Measurements from ENCODE around the gene MYO1B. TPM values are rescaled to one million over a fixed set of nuclear protein-coding genes. Genes with fewer than 3 reads are reported as not detected.

Gene MYO1B
- total RNA-seq, 1 donor from 2014 or later = 157 TPM

DNA sequence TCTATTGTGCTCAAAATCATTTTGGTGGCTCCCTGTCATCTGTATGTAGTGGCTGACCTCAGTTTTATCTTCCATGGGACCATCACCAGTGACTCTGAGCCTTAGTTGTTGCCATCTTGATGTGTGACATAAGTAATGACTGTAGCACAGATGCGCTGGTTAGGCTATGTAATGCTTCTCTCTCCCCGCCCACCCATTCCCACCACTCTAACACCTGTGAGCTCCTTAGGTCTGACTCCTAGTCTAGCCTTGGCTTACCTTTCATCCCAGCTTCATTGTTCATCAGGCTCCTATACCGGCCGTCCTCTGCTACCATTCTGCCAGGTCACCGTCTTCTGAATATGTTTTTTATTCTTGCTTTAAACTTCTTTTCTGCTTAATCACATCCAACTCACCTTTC, 17.2 kb downstream of the MYO1B start:
- Mint-ChIP-seq H3K4me1 (ENCODE audit: low read depth) (peaks cover 34% of the 10 kb centered on the region), H3K4me3 (ENCODE audit: low read depth) (no peak overlapping the region), H3K9me3 (ENCODE audit: low read depth) (no peaks in the 10 kb centered on the region), H3K27me3 (no peaks in the 10 kb centered on the region), H3K27ac (peak overlapping the region; percentile 18), H3K36me3 (ENCODE audit: insufficient read depth) (no peaks in the 10 kb centered on the region)
- TF ChIP-seq, protein P1, sequence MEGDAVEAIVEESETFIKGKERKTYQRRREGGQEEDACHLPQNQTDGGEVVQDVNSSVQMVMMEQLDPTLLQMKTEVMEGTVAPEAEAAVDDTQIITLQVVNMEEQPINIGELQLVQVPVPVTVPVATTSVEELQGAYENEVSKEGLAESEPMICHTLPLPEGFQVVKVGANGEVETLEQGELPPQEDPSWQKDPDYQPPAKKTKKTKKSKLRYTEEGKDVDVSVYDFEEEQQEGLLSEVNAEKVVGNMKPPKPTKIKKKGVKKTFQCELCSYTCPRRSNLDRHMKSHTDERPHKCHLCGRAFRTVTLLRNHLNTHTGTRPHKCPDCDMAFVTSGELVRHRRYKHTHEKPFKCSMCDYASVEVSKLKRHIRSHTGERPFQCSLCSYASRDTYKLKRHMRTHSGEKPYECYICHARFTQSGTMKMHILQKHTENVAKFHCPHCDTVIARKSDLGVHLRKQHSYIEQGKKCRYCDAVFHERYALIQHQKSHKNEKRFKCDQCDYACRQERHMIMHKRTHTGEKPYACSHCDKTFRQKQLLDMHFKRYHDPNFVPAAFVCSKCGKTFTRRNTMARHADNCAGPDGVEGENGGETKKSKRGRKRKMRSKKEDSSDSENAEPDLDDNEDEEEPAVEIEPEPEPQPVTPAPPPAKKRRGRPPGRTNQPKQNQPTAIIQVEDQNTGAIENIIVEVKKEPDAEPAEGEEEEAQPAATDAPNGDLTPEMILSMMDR (IDR thresholded peaks at IDR 0.05; ENCODE audit: unreplicated experiment) = no peak
- no peak for DNase-seq (ENCODE audit: low spot score, unreplicated experiment)

DNA sequence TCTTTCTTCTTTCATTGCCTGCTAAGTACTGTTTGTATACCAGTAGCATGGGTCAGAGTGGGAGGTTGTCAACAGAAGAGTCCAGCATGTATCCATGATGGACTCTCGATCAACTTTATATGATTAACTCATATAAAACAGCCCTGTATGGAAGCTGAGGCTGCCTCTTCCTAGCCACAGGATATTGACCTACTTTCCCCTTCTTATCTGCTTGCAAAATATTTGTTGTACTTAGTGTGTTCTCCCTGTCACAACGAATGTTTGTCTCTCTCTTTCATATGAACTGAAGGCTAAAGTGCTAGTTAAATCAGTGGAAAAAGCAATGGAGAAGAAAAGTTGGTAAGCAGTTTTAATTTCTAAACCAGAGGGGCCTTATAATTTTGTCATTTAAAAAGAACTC, 17.8 kb downstream of the MYO1B start:
- H3K4me1 Mint-ChIP-seq (ENCODE audit: low read depth) = peaks cover 36% of the 10 kb centered on the region
- no peak overlapping the region for H3K4me3 Mint-ChIP-seq (ENCODE audit: low read depth)
- no peak for DNase-seq (ENCODE audit: low spot score, unreplicated experiment)
- TF ChIP-seq, protein P1 (IDR thresholded peaks at IDR 0.05; ENCODE audit: unreplicated experiment) = no peak
- no peaks in the 10 kb centered on the region for H3K27me3 Mint-ChIP-seq
- no peaks in the 10 kb centered on the region for H3K9me3 Mint-ChIP-seq (ENCODE audit: low read depth)
- H3K27ac Mint-ChIP-seq = peak overlapping the region; percentile 19
- no peaks in the 10 kb centered on the region for H3K36me3 Mint-ChIP-seq (ENCODE audit: insufficient read depth)

DNA sequence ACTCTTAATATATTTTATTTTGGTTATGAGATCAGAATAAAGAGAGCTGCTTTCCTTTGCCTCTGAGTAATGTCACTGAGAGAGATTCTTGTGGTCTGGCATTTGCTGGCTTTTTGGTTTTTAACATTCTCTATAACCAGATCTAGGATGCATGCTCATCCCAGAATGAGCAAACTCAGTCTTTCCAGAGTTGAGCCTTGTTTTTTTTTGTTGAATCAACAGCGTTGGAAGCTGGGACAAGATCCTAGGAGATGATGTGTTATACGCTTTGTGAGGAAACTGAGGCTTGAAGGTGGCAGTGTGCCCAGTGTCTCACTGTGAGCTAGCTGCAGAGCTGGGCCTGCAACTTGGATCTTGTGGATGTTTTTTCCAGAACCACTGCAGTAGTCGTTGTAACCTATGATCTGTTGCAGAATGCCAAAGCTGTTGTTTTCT, 19.5 kb downstream of the MYO1B start:
- TF ChIP-seq, protein P1 (IDR thresholded peaks at IDR 0.05; ENCODE audit: unreplicated experiment) = no peak
- Mint-ChIP-seq H3K4me3 (ENCODE audit: low read depth) (no peak overlapping the region), H3K27me3 (no peaks in the 10 kb centered on the region), H3K4me1 (ENCODE audit: low read depth) (peaks cover 32% of the 10 kb centered on the region), H3K9me3 (ENCODE audit: low read depth) (no peaks in the 10 kb centered on the region), H3K36me3 (ENCODE audit: insufficient read depth) (no peaks in the 10 kb centered on the region), H3K27ac (no peak overlapping the region)
- no peak for DNase-seq (ENCODE audit: low spot score, unreplicated experiment)

DNA sequence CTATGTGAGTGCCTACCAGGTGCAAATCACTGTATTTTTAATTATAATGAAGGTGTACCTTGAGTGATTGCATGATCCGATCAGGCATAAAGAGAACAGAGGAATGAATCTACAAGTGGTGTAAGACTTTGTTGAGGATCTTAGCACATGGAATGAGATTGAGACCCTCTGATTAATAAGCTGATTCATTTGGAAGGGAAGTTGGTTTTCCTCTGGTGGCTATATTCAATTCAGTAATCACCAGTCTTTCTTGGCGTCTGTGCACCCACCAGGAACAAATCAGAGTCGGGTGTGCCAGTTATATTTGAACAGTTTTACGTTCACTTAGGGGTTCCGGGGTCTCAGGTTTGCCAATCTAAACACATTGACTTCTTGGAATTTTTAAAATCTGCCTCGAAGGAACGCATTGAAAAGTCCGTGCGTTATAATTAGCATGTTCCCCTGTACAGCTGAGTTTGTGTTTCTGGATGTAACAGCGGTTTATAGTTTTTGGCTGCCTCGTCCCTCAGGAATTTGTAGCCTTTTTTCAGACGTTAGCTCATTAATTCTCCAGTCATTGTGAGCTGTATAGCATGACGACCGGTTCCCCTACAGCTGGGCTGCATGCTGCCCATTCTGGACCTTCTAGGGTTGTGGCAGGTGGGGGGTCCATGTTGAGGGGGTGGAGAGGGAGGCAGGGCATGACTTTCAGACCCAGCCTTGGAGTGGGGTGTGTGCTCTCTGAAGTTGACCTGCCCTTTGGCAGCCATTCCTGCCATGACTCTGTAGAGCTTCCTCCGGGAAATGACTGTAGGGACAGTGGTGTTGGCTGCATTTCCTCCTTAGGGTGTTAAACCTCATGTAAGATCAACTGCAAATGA, 20.3 kb downstream of the MYO1B start:
- no peaks in the 10 kb centered on the region for H3K27me3 Mint-ChIP-seq
- H3K36me3 Mint-ChIP-seq (ENCODE audit: insufficient read depth) = no peaks in the 10 kb centered on the region
- peak overlapping the region; percentile 43 for H3K27ac Mint-ChIP-seq
- no peak overlapping the region for H3K4me3 Mint-ChIP-seq (ENCODE audit: low read depth)
- no peaks in the 10 kb centered on the region for H3K9me3 Mint-ChIP-seq (ENCODE audit: low read depth)
- peaks cover 31% of the 10 kb centered on the region for H3K4me1 Mint-ChIP-seq (ENCODE audit: low read depth)
- no peak for DNase-seq (ENCODE audit: low spot score, unreplicated experiment)
- TF ChIP-seq, protein P1 (IDR thresholded peaks at IDR 0.05; ENCODE audit: unreplicated experiment) = no peak

DNA sequence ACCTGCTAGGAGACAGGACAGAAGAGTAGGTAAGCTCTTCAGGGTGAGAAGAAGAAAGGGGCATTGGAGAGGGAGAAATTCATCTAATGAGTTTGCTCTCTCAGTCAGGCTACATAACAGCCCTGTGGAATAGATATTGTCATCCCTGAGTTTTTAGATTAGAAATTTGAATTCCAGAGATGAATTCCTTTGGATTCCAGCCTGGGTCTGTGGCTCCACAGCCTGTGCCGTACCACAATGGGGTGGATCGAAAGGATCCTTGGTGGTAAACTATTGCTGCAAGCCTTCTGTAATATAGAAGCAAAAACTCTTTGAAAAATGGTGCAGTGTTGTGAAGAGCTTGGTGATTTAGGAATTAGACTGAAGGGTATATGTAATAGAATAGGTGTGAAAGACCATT, 21.0 kb downstream of the MYO1B start:
- no peak overlapping the region for H3K4me3 Mint-ChIP-seq (ENCODE audit: low read depth)
- H3K36me3 Mint-ChIP-seq (ENCODE audit: insufficient read depth) = no peaks in the 10 kb centered on the region
- H3K4me1 Mint-ChIP-seq (ENCODE audit: low read depth) = peaks cover 35% of the 10 kb centered on the region

More for the DNA sequence above, 21.0 kb downstream of the MYO1B start:
- DNase-seq (ENCODE audit: low spot score, unreplicated experiment) = no peak
- Mint-ChIP-seq H3K27ac (peak overlapping the region; percentile 43), H3K27me3 (no peaks in the 10 kb centered on the region), H3K9me3 (ENCODE audit: low read depth) (no peaks in the 10 kb centered on the region)
- TF ChIP-seq, protein P1 (IDR thresholded peaks at IDR 0.05; ENCODE audit: unreplicated experiment) = no peak

Data from progenitor cell of endocrine pancreas (in vitro differentiated cells).